GM12801 (cell line): ENCODE data around the gene C4BPB.

Source experiments
- TF ChIP-seq, protein P1 (sequence below): IDR thresholded peaks from one replicate; pipeline ENCODE4 v1.5.1; 2011; ENCODE audit warnings: control low read depth; ENCODE audit not compliant: insufficient read length; ENCODE audit errors: extremely low read depth

The C4BPB gene

DNA sequence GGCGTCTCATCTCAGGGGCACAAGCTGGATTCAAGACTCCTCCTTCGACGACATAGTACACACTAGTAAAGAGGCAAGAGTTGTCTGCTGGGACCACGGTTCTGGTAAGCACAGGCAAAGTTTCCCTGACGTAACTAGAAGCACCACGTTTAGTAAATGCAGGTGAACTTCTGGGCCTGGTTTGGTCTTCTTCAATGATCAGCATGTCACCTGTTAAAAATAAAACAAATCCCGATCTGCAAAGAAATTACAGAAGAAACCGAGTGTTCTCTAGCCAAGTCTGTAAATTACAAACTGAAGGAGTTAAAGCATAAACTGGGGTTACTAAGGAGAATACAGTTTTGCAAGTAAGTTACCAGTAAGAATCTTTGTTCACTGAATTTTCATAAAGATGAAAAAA is 39.1 kb upstream of the C4BPB start:
- TF ChIP-seq, protein P1, sequence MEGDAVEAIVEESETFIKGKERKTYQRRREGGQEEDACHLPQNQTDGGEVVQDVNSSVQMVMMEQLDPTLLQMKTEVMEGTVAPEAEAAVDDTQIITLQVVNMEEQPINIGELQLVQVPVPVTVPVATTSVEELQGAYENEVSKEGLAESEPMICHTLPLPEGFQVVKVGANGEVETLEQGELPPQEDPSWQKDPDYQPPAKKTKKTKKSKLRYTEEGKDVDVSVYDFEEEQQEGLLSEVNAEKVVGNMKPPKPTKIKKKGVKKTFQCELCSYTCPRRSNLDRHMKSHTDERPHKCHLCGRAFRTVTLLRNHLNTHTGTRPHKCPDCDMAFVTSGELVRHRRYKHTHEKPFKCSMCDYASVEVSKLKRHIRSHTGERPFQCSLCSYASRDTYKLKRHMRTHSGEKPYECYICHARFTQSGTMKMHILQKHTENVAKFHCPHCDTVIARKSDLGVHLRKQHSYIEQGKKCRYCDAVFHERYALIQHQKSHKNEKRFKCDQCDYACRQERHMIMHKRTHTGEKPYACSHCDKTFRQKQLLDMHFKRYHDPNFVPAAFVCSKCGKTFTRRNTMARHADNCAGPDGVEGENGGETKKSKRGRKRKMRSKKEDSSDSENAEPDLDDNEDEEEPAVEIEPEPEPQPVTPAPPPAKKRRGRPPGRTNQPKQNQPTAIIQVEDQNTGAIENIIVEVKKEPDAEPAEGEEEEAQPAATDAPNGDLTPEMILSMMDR, result no peak

DNA sequence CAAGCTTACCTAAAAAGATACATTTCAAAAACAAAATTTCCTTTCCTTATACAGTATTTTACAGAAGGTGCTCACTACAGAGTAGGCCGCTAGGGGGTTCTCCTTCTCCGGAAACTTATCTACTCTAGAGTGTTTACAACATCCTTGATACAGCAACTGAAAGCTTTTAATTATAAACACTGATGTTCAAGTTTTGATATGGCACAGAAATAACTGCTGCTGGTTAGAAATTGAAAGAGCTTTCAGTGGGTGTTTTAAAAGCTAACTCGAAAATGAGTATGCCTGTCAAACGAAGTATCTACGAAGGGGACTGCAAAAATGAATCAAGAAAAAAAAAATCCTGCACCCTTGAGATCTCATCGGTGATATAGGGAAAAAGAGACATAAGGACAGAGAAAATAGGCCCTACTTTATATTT is 38.7 kb upstream of the C4BPB start:
- TF ChIP-seq, protein P1, result no peak

DNA sequence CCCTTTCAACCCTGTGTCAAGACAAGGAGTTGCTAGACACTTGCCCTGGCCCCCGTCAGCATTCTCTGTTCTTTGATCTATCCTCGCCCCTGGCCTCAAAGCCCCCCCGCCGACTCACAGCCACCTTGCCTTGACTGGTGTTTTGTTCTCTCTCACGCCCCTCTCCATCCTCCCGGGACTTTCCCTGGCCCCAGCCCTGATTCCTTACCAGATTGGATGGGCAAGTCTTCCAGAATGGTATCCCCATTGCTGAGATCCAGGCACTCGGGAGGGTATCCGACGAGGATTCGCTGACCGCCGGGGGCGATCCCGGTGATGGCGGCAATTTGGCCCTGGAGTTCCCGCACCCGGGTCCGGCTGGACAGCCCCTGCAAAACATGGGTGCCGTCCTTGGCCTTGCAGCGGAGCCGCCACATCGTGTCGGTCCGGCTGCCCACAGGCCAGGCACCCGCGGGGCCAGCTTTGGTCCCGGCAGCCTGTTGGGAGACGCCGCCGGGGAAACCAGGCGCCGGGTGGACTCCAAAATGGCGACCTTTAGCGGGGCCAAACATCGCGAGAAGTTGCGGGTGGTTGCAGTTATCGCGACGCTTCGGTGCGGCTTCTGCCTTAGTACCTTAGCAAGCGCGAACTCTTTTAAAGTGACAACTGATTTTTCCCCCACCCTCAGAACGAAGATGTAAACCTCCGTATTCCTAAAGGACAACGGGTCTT is 38.0 kb upstream of the C4BPB start:
- TF ChIP-seq, protein P1, result no peak

DNA sequence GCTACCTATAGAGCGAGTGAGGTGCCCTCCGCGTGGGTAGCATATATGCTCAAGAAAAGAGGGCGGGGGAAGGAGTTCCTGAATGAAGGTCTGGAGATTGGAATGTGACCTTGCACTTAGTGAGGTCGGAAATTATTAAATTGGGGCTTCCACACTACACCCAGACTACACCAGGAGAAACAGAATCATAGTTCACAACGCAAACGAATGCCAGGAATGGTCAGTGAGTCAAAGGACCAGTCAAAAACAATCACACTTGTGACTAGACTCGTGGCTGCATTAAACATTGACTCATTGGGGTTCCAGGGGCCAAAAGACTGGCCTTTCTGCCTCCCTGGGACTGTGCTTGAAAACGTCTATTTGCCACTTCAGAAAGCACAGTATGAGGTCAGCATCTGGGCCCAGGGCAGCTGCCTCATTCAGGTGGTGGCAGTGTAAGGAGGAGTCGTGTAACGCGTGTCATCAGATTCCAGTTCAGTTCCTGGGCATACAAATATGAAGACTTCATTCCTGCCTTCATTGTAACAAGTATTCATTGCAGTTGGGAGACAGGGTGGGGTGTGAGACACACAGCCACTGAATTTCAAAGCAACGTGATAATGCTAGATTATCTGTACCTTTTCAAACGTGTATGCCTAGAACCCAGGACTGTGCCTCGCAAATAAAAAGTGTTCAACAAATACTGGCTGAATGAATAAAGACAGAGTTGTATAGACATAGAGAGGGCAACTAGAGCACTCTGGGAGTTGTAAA is 37.3 kb upstream of the C4BPB start, which contains the start of gene YOD1:
YOD1 (minus strand) TSS at position 18 of the 753 bp plus-strand sequence. CDS start 178 bp downstream, outside the sequence.
- TF ChIP-seq, protein P1, result no peak

DNA sequence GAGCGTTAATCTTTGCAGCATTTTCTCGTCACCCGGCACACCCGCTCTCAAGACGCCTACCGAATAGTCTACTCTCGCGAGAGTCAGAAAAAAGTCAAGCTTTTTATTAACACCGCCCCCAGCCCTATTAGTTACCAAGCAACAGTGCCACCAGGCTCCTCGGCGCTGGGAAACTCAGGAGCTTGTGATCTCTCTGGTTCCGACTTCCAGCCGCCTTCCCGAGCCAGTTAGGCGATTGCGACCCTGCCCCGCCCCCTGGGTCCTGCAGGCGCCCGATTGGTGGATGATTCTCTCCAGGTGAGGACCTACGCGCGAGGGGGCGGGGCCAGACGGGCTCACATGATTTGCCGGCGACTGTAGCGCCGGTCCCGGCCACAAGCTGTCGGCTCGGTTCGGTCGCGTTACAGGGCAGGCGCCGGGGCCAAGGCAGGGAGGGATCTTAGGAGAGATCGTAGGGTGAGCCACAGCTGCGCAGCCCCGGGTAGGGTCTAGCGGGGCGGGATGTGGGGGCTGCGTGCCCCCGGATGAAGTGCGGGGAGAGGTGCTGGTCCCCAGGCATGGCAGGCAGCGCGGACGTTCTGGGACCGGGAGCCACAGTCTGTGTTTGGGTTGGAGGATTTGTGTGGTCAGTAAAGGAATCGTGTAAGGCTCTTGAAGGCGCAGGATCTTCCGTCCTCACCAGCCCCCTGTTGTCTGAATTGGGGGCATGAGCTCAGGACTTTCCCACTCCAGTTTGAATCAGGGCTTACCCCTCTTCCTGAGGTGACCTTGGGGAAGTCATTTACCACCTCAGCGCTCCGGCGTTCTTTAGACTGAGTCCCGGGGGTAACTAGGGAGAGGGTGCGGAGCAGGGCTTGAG is 35.5 kb upstream of the C4BPB start, which contains the start of gene PFKFB2:
PFKFB2 (plus strand) TSS at position 365 of the 859 bp plus-strand sequence. CDS start 1,443 bp downstream, outside the sequence.
- TF ChIP-seq, protein P1, result no peak

DNA sequence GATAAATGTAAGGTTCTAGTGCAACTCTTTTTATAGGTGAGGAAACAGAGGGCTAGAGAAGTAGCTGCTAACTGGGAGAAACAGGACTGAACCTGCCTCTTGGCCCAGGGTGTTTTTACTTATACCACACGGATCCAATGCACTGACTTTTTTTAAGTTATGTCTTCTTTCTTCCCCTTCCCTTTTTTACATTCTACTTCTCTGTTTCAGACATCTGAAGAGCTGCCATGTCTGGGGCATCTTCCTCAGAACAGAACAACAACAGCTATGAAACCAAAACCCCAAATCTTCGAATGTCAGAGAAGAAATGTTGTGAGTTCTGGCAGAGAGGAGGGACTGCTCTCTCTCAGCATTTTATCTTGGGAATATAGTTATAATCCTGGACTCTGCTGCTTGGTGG is 34.2 kb upstream of the C4BPB start:
- TF ChIP-seq, protein P1, result no peak
